D721Med (cell line): ENCODE data around the gene MTARC2.

Experiments used
- DNase-seq: peaks from one replicate; pipeline ENCODE4 v3.0.0; 2011; ENCODE audit warnings: low spot score; ENCODE audit not compliant: insufficient read length
- FAIRE-seq: peaks from 2 replicates; lab custom pipeline; 2011; peaks lifted over from hg19 to GRCh38; lab: Jason Lieb, UNC
- CTCF ChIP-seq: IDR thresholded peaks from 2 replicates; pipeline ENCODE4 v1.5.1; 2012; ENCODE audit warnings: mild to moderate bottlenecking, control low read depth; ENCODE audit not compliant: insufficient read depth; ENCODE audit errors: missing control alignments

MTARC2 gene

GRCh38 chr1:220769205-220769604 is 21.1 kb downstream of the MTARC2 start:
- no peak for DNase-seq
- no peak for TF ChIP-seq CTCF
- FAIRE-seq = no peak

- DNase-seq (no peak), FAIRE-seq (no peak)
- no peak for TF ChIP-seq CTCF
Observed at GRCh38 chr1:220770245-220770913, 22.3 kb downstream of the MTARC2 start.

GRCh38 chr1:220772846-220773245 is 24.7 kb downstream of the MTARC2 start:
- no peak for TF ChIP-seq CTCF
- FAIRE-seq (no peak), DNase-seq (no peak)

- peak; percentile 77 for TF ChIP-seq CTCF
- FAIRE-seq = no peak
- DNase-seq = no peak
Observed at GRCh38 chr1:220775240-220775853, 27.2 kb downstream of the MTARC2 start.

- DNase-seq = no peak
- FAIRE-seq = no peak
- no peak for TF ChIP-seq CTCF
Observed at GRCh38 chr1:220776254-220776653, 28.1 kb downstream of the MTARC2 start.

GRCh38 chr1:220776720-220777326 is 28.7 kb downstream of the MTARC2 start:
- peak; percentile 99 for TF ChIP-seq CTCF
- FAIRE-seq (peak; percentile 92), DNase-seq (peak; percentile 74)

GRCh38 chr1:220783453-220783852 is 35.3 kb downstream of the MTARC2 start:
- FAIRE-seq = no peak
- no peak for TF ChIP-seq CTCF

More at GRCh38 chr1:220783453-220783852, 35.3 kb downstream of the MTARC2 start:
- no peak for DNase-seq
